ENCODE measurements around the gene TRAK1. TPM values are rescaled to one million over a fixed set of nuclear protein-coding genes. Genes with fewer than 3 reads are reported as not detected.

TRAK1 gene
- total and polyA plus RNA-seq, 2 donors (not counting 1 experiment from before 2014, with no cell fraction given), result 71.3 to 129 TPM

DNA sequence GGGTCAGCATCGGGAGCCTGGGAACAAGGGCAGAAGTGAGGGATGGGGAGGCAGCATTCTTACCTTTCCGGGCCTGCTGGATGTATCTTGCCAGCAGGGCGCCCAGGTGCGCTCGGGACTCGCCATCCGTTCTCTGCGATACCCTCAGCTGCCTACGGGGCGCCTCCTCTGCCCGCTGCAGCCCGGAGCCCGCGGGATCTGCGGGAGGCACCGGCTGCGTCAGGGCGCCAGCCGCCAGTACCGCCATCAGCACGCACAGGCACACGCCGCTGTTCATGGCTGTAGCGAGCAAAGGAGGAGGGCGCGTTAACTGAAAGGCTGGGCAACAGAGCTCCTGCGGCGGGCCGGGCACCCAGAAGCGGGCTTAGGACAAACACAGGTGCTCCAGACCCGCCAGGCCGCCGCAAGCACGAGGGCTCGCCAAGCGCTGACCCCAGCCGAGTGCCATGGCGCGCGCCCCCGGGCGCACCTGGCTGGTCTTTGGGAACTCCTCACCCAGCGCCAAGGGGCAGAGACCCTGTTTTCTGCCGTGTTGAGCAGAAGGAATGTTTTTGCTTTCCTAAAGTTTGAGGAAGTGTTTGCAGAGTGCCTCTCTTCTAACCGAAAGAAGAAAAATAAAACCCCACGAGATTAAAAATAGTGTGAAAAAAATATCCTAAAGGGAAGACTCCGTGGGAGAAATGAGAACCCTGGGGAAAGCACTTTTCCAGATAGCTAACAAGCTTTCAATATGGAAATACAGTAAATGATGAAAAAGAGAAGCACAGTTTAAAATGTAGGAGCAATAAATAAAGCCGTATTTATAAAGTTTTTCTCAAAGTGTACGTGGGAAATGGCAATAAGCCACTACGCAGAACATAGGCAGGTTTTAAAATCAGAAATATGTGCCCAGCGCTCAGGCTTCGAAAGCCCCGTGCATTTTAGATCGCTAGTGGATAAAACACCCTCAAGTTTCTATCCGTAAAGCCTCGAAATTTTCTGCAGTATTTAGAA, 172.5 kb downstream of the TRAK1 start:
- Histone ChIP-seq H3K9me3 (ENCODE audit: control extremely low read depth in 1 of 3, control insufficient read depth in 2 of 3, insufficient read depth in 1 of 3, low read length in 2 of 3) (peaks cover 0 to 14% (median 0%) of the 10 kb centered on the region in 3 donors), H3K79me2 (ENCODE audit: control insufficient read depth, insufficient read depth, low read length) (no peaks in the 10 kb centered on the region), H3K4me1 (ENCODE audit: control insufficient read depth in 2 of 2, insufficient read depth in 2 of 2, low read length in 2 of 2) (peaks cover 13 to 29% of the 10 kb centered on the region in 2 donors), H3K27me3 (replicated peaks in 1 of 4; ENCODE audit: control extremely low read depth in 1 of 4, control insufficient read depth in 3 of 4, insufficient read depth in 4 of 4, low read length in 3 of 4) (peaks cover 0 to 68% (median 26%) of the 10 kb centered on the region in 4 experiments), H3K9ac (ENCODE audit: low read length) (no peak overlapping the region), H4K20me1 (ENCODE audit: control insufficient read depth, insufficient read depth, low read length, poor library complexity, severe bottlenecking) (no peaks in the 10 kb centered on the region), H3K27ac (ENCODE audit: low read length in 2 of 2) (no peak overlapping the region), H3K36me3 (replicated peaks in 1 of 2; ENCODE audit: control extremely low read depth in 1 of 2, control insufficient read depth in 1 of 2, extremely low read depth in 1 of 2, insufficient read depth in 2 of 2, low read length in 1 of 2) (no peaks in the 10 kb centered on the region), H3K4me2 (replicated peaks; ENCODE audit: low read depth, low read length, poor library complexity, severe bottlenecking) (peak overlapping the region; percentile 60), H3K4me3 (ENCODE audit: control extremely low read depth in 1 of 5, extremely low read depth in 1 of 5, insufficient read depth in 1 of 5, low read depth in 2 of 5, low read length in 4 of 5) (peak overlapping the region in 2 of 5 experiments; percentile 15 to 35), H2AFZ (ENCODE audit: insufficient read depth, low read depth, low read length, poor library complexity, severe bottlenecking) (peak overlapping the region; percentile 38)
- POLR2A ChIA-PET, result no interaction called here
- peak; percentile 25 for DNase-seq
- Mint-ChIP-seq H3K9me3 (ENCODE audit: insufficient read depth) (peaks cover 3% of the 10 kb centered on the region), H3K4me3 (peak overlapping the region; percentile 32), H3K27me3 (peaks cover 58% of the 10 kb centered on the region), H3K4me1 (peaks cover 11% of the 10 kb centered on the region), H3K27ac (no peak overlapping the region)
- 1% methylated on average over 42 of the region's 56 CpGs for WGBS (ENCODE audit: insufficient coverage)
- ATAC-seq (ENCODE audit: low read depth), result no peak
- no peak for TF ChIP-seq EZH2 (IDR thresholded peaks at IDR 0.05; ENCODE audit: borderline replicate concordance, insufficient read depth, low read depth, low read length, poor library complexity, severe bottlenecking)
- no peak for TF ChIP-seq CTCF (IDR thresholded peaks at IDR 0.05)
- intact Hi-C loops (cut with micrococcal nuclease), result no loop called here
- CTCF ChIA-PET, result interaction anchor here (1.2 kb wide), 1 partner anchor 16 kb away, joined by 3 read pairs; no protein-coding TSS in a partner anchor

Data from B cell (primary cell).